OCI-LY1 (cell line): ENCODE data around the gene ROBO4.

Source experiments
- CTCF ChIP-seq: fragments of 200-600 bp; sonication (generic), shearing (Covaris generic); IDR thresholded peaks from 2 replicates; pipeline ENCODE4 v1.5.1; 2017; ENCODE audit warnings: mild to moderate bottlenecking, antibody characterized with exemption, low read length, moderate library complexity, mixed read lengths
- EZH2 ChIP-seq: fragments of 200-600 bp; sonication (generic), shearing (Covaris generic); IDR thresholded peaks from 2 replicates; pipeline ENCODE4 v1.8.0; 2017; ENCODE audit warnings: borderline replicate concordance, mixed run types, mild to moderate bottlenecking, antibody characterized with exemption, low read length, moderate library complexity, mixed read lengths

- TF ChIP-seq CTCF (no peak), EZH2 (no peak)
These were observed 4.8 kb downstream of the ROBO4 start for GRCh38 chr11:124892750-124893454.
